KMS-11 (cell line): ENCODE data around the gene MAP1LC3B.

Experiments used
- H2AFZ ChIP-seq: fragments of 200-600 bp; sonication (generic); 2 replicates; pipeline ENCODE4 v1.6.1; 2016; ENCODE audit warnings: antibody characterized with exemption, mixed run types, low read depth
- H3K27ac ChIP-seq: fragments of 200-600 bp; sonication (generic); 2 replicates; pipeline ENCODE4 v1.6.1; 2016; ENCODE audit warnings: mild to moderate bottlenecking, mixed run types
- H3K27me3 ChIP-seq: fragments of 200-600 bp; sonication (generic); 2 replicates; pipeline ENCODE4 v1.6.1; 2017; ENCODE audit warnings: mild to moderate bottlenecking, low read depth, mixed run types, moderate library complexity; ENCODE audit not compliant: insufficient read depth
- H3K36me3 ChIP-seq: fragments of 200-600 bp; sonication (generic); 2 replicates; pipeline ENCODE4 v1.6.1; 2017; ENCODE audit warnings: mild to moderate bottlenecking, mixed run types; ENCODE audit not compliant: insufficient read depth
- H3K4me1 ChIP-seq: fragments of 200-600 bp; sonication (generic); 2 replicates; pipeline ENCODE4 v1.6.1; 2016; ENCODE audit warnings: mild to moderate bottlenecking, low read depth, mixed run types; ENCODE audit not compliant: poor library complexity, severe bottlenecking
- H3K4me2 ChIP-seq: fragments of 200-600 bp; sonication (generic); 2 replicates; pipeline ENCODE4 v1.7.0; 2016; ENCODE audit warnings: mild to moderate bottlenecking, mixed run types
- H3K4me3 ChIP-seq: fragments of 200-600 bp; sonication (generic); IDR thresholded peaks from 2 replicates; pipeline ENCODE4 v1.6.1; 2017; ENCODE audit warnings: low read depth, low read length, mixed read lengths; ENCODE audit not compliant: insufficient read depth
- H3K79me2 ChIP-seq: fragments of 200-600 bp; sonication (generic); 2 replicates; pipeline ENCODE4 v1.6.1; 2016; ENCODE audit warnings: low read depth, mixed run types; ENCODE audit not compliant: insufficient read depth
- H3K9ac ChIP-seq: fragments of 200-600 bp; sonication (generic); 2 replicates; pipeline ENCODE4 v1.6.1; 2016; ENCODE audit warnings: mild to moderate bottlenecking, mixed run types
- H4K20me1 ChIP-seq: fragments of 200-600 bp; sonication (generic); 2 replicates; pipeline ENCODE4 v1.6.1; 2016; ENCODE audit warnings: mild to moderate bottlenecking, mixed run types; ENCODE audit not compliant: insufficient read depth
- CTCF ChIP-seq: fragments of 200-600 bp; sonication (generic); conservative IDR thresholded peaks from 2 replicates; pipeline ENCODE4 v1.6.1; 2017; ENCODE audit warnings: low read depth, mild to moderate bottlenecking, antibody characterized with exemption, low read length, moderate library complexity, mixed read lengths

MAP1LC3B gene

GRCh38 chr16:87371261-87371866, 20.8 kb upstream of the MAP1LC3B start:
- H3K27me3 ChIP-seq, result no peaks in the 10 kb centered on the region
- no peak overlapping the region for H3K4me3 ChIP-seq
- H3K4me1 ChIP-seq, result peaks cover 6% of the 10 kb centered on the region
- no peak for TF ChIP-seq CTCF
- no peak overlapping the region for H3K27ac ChIP-seq
- no peak overlapping the region for H3K4me2 ChIP-seq
- H2AFZ ChIP-seq, result no peak overlapping the region
- peaks cover 94% of the 10 kb centered on the region for H3K79me2 ChIP-seq
- no peaks in the 10 kb centered on the region for H3K36me3 ChIP-seq
- H3K9ac ChIP-seq, result no peak overlapping the region
- no peaks in the 10 kb centered on the region; the same call in 1 of the 2 replicates for H4K20me1 ChIP-seq

GRCh38 chr16:87372305-87372704, 19.8 kb upstream of the MAP1LC3B start:
- Histone ChIP-seq H3K4me3 (no peak overlapping the region), H3K79me2 (peaks cover 95% of the 10 kb centered on the region), H3K9ac (no peak overlapping the region), H3K27me3 (no peaks in the 10 kb centered on the region), H3K36me3 (no peaks in the 10 kb centered on the region), H2AFZ (no peak overlapping the region), H3K4me1 (peaks cover 16% of the 10 kb centered on the region), H4K20me1 (no peaks in the 10 kb centered on the region; the same call in 1 of the 2 replicates), H3K4me2 (no peak overlapping the region), H3K27ac (no peak overlapping the region)
- no peak for TF ChIP-seq CTCF

- H3K79me2 ChIP-seq, result peaks cover 94% of the 10 kb centered on the region
- peaks cover 4% of the 10 kb centered on the region; the same call in 1 of the 2 replicates for H4K20me1 ChIP-seq
- H3K4me2 ChIP-seq, result no peak overlapping the region
- H3K36me3 ChIP-seq, result no peaks in the 10 kb centered on the region
- peaks cover 32% of the 10 kb centered on the region for H3K4me1 ChIP-seq
- H2AFZ ChIP-seq, result no peak overlapping the region
- no peaks in the 10 kb centered on the region for H3K27me3 ChIP-seq
- no peak overlapping the region for H3K27ac ChIP-seq
- no peak overlapping the region for H3K4me3 ChIP-seq
- no peak for TF ChIP-seq CTCF
- no peak overlapping the region for H3K9ac ChIP-seq
Observed at GRCh38 chr16:87374313-87374712, 17.8 kb upstream of the MAP1LC3B start.

GRCh38 chr16:87375426-87376135, 16.6 kb upstream of the MAP1LC3B start:
- Histone ChIP-seq H3K9ac (no peak overlapping the region), H3K27ac (no peak overlapping the region), H3K36me3 (no peaks in the 10 kb centered on the region), H3K4me1 (peaks cover 42% of the 10 kb centered on the region), H3K79me2 (peaks cover 94% of the 10 kb centered on the region), H2AFZ (no peak overlapping the region), H3K27me3 (no peaks in the 10 kb centered on the region), H3K4me2 (no peak overlapping the region), H3K4me3 (no peak overlapping the region), H4K20me1 (peaks cover 8% of the 10 kb centered on the region; the same call in 1 of the 2 replicates)
- no peak for TF ChIP-seq CTCF
